ENCODE measurements around the gene PTPRN2. TPM values are rescaled to one million over a fixed set of nuclear protein-coding genes. Genes with fewer than 3 reads are reported as not detected.

PTPRN2 gene
- total and polyA plus RNA-seq, 9 of the 15 experiments (the other 6 are each of a cell fraction or from before 2014, with no cell fraction given): not detected

GRCh38 chr7:158583810-158584209 lies 3.8 kb downstream of the PTPRN2 start:
- Histone ChIP-seq H3K79me2 (ENCODE audit: control insufficient read depth, insufficient read depth, low read length) (no peaks in the 10 kb centered on the region), H3K4me2 (ENCODE audit: insufficient read depth, low read length) (no peak overlapping the region), H3K9ac (ENCODE audit: insufficient read depth in 1 of 2, low read depth in 2 of 2, low read length in 2 of 2) (no peak overlapping the region), H3K27me3 (ENCODE audit: control insufficient read depth in 2 of 2, insufficient read depth in 2 of 2, low read length in 2 of 2) (peaks cover 31 to 47% of the 10 kb centered on the region in 2 experiments), H4K20me1 (replicated peaks; ENCODE audit: control insufficient read depth, insufficient read depth, low read length) (peaks cover 7% of the 10 kb centered on the region), H2AFZ (ENCODE audit: low read depth, low read length) (no peak overlapping the region), H3K4me3 (no peak overlapping the region), H3K36me3 (ENCODE audit: control insufficient read depth, insufficient read depth, low read length) (no peaks in the 10 kb centered on the region), H3K4me1 (replicated peaks in 1 of 2; ENCODE audit: control insufficient read depth in 2 of 2, insufficient read depth in 2 of 2, low read length in 2 of 2) (peaks cover 3 to 22% of the 10 kb centered on the region in 2 experiments; a peak in 3 of 5 replicates), H3K9me3 (replicated peaks; ENCODE audit: control insufficient read depth, insufficient read depth, low read depth, low read length) (no peaks in the 10 kb centered on the region; the same call in 1 of the 2 replicates), H3K9me1 (ENCODE audit: control insufficient read depth, insufficient read depth, low read length) (no peaks in the 10 kb centered on the region), H3K27ac (ENCODE audit: extremely low read depth, low read depth, low read length) (no peak overlapping the region)
- intact Hi-C loops (cut with micrococcal nuclease): no loop called here
- DNase-seq (ENCODE audit: extremely low read depth in 1 of 4, low spot score in 3 of 4): no peak
- ChIA-PET POLR2A (interaction anchor here (0.6 kb wide), 1 partner anchor 44 kb away, joined by 4 read pairs; no protein-coding TSS in a partner anchor), CTCF (ENCODE audit: low intra/inter-chr PET ratio) (no interaction called here)
- ATAC-seq: no peak
- FAIRE-seq: no peak
- BruUV-seq (replicated peaks): no TSS peak
- no peak for TF ChIP-seq RFX1 (IDR thresholded peaks at IDR 0.05)
- TF ChIP-seq ZNF764 (CRISPR knock-in tag; IDR thresholded peaks at IDR 0.05; ENCODE audit: low read depth): no peak
- TF ChIP-seq CREB3L1 (IDR thresholded peaks at IDR 0.05; ENCODE audit: borderline replicate concordance, low read depth): no peak
- no peak for TF ChIP-seq NCOA1 (IDR thresholded peaks at IDR 0.05; ENCODE audit: low read depth)
- no peak for TF ChIP-seq DDX20 (tag; IDR thresholded peaks at IDR 0.05; ENCODE audit: low read depth)
- TF ChIP-seq MITF (IDR thresholded peaks at IDR 0.05): no peak
- no peak for TF ChIP-seq NR2C1 (IDR thresholded peaks at IDR 0.05)
- no peak for TF ChIP-seq NR2C1 (tag; IDR thresholded peaks at IDR 0.05)
- TF ChIP-seq CCAR2 (IDR thresholded peaks at IDR 0.05; ENCODE audit: low read depth, low read length): no peak
- TF ChIP-seq MYNN (IDR thresholded peaks at IDR 0.05): no peak
- TF ChIP-seq MYNN (CRISPR knock-in tag; IDR thresholded peaks at IDR 0.05): no peak
- no peak for TF ChIP-seq ID3 (CRISPR knock-in tag; IDR thresholded peaks at IDR 0.05)
- no peak for TF ChIP-seq ID3 (tag; IDR thresholded peaks at IDR 0.05)
- no peak for TF ChIP-seq SP2 (IDR thresholded peaks at IDR 0.05; ENCODE audit: extremely low read depth, low read depth, low read length, poor library complexity, severe bottlenecking)
- no peak for TF ChIP-seq ZNF445 (CRISPR knock-in tag; IDR thresholded peaks at IDR 0.05; ENCODE audit: low read depth)
- TF ChIP-seq ZNF253 (CRISPR knock-in tag; conservative IDR thresholded peaks at IDR 0.05): no peak
- WGBS (ENCODE audit: insufficient coverage, low coverage, missing lambda C conversion rate): 3% methylated on average over 6 of the region's 6 CpGs
- in situ Hi-C loops (cut with MboI): no loop called here
